Loucy (cell line): ENCODE results near the gene ANGEL1.

Source experiments
- CTCF ChIP-seq: fragments of 200-600 bp; sonication (generic); conservative IDR thresholded peaks from 2 replicates; pipeline ENCODE4 v1.5.1; 2014; ENCODE audit warnings: mild to moderate bottlenecking, antibody characterized with exemption, low read length
- EZH2phosphoT487 ChIP-seq: fragments of 200-600 bp; IDR thresholded peaks from 2 replicates; pipeline ENCODE4 v1.6.1; 2018; ENCODE audit warnings: antibody characterized with exemption, mild to moderate bottlenecking, moderate library complexity, borderline replicate concordance

GRCh38 chr14:76832503-76832988 lies 19.9 kb upstream of the ANGEL1 start:
- no peak for TF ChIP-seq CTCF
- TF ChIP-seq EZH2phosphoT487: no peak
